Stimulated activated CD8-positive, alpha-beta memory T cell treated with anti-CD3 and anti-CD28 coated beads, Interleukin-15, amount 100 ng/mL, for 4 hours (primary cell): ENCODE measurements around the gene KCNH2.

ENCODE experiments used
- DNase-seq, 2 donors: peaks; one replicate each; pipeline ENCODE4 v3.0.0-alpha.2; 2020; ENCODE audit warnings: low read depth in 2 of 2

Gene KCNH2

GRCh38 chr7:150947761-150948651, 30.1 kb downstream of the KCNH2 start:
- DNase-seq, result no peak

- no peak for DNase-seq
These were observed 30.8 kb downstream of the KCNH2 start for GRCh38 chr7:150947241-150947745.

- no peak for DNase-seq
These were observed 31.5 kb downstream of the KCNH2 start for GRCh38 chr7:150946421-150947240.

- DNase-seq, result no peak
These were observed 32.2 kb downstream of the KCNH2 start for GRCh38 chr7:150945853-150946420.

GRCh38 chr7:150945171-150945852, 32.8 kb downstream of the KCNH2 start:
- no peak for DNase-seq

GRCh38 chr7:150944066-150945042, 33.8 kb downstream of the KCNH2 start:
- DNase-seq, result no peak

- DNase-seq, result no peak
These were observed 34.7 kb downstream of the KCNH2 start for GRCh38 chr7:150943453-150943814.

- DNase-seq, result no peak
These were observed 35.3 kb downstream of the KCNH2 start for GRCh38 chr7:150942591-150943452.

- DNase-seq, result no peak
These were observed 36.0 kb downstream of the KCNH2 start for GRCh38 chr7:150942001-150942590.

- DNase-seq, result no peak
These were observed 36.6 kb downstream of the KCNH2 start for GRCh38 chr7:150941351-150942000.

GRCh38 chr7:150940431-150941102, 37.6 kb downstream of the KCNH2 start:
- no peak for DNase-seq

- DNase-seq, result no peak
These were observed 38.7 kb downstream of the KCNH2 start for GRCh38 chr7:150939466-150939865.

GRCh38 chr7:150939052-150939451, 39.1 kb downstream of the KCNH2 start:
- no peak for DNase-seq

GRCh38 chr7:150938566-150938965, 39.6 kb downstream of the KCNH2 start:
- no peak for DNase-seq

- DNase-seq, result no peak
These were observed 40.1 kb downstream of the KCNH2 start for GRCh38 chr7:150937848-150938561.

GRCh38 chr7:150936018-150936417, 42.1 kb downstream of the KCNH2 start:
- DNase-seq, result no peak

GRCh38 chr7:150935149-150935548, 43.0 kb downstream of the KCNH2 start:
- no peak for DNase-seq
